Upper lobe of left lung (tissue), 6 donors: ENCODE data around the gene RUVBL2. TPM values are rescaled to one million over a fixed set of nuclear protein-coding genes. Genes with fewer than 3 reads are reported as not detected.

Experiments
- ATAC-seq, 2 donors: fragments of 200-7000 bp; cut with Tn5 transposase; one replicate each; pipeline ENCODE4 v1.9.1; 2022; ENCODE audit warnings: mild to moderate bottlenecking in 2 of 2, moderate library complexity in 2 of 2; ENCODE audit not compliant: low FRiP score in 2 of 2
- DNase-seq, 2 donors: peaks; one replicate each; pipeline ENCODE4 v3.0.0-alpha.2; 2019 to 2020
- H3K27ac ChIP-seq, 4 donors: fragments of 200-600 bp; sonication (generic); one replicate each; pipeline ENCODE4 v1.5.1; 2016 to 2019
- H3K27me3 ChIP-seq, 4 donors: fragments of 200-600 bp; sonication (generic); one replicate each; pipeline ENCODE4 v1.5.1; 2017 to 2019
- H3K36me3 ChIP-seq, 4 donors: fragments of 200-600 bp; sonication (generic); one replicate each; pipeline ENCODE4 v1.5.1; 2016 to 2019
- H3K4me1 ChIP-seq, 4 donors: fragments of 200-600 bp; sonication (generic); one replicate each; pipeline ENCODE4 v1.5.1; 2018 to 2019
- H3K4me3 ChIP-seq, 4 donors: fragments of 200-600 bp; sonication (generic); one replicate each; pipeline ENCODE4 v1.5.1; 2017 to 2019; ENCODE audit warnings: mild to moderate bottlenecking in 2 of 4, moderate library complexity in 1 of 4
- H3K9me3 ChIP-seq, 4 donors: fragments of 200-600 bp; sonication (generic); one replicate each; pipeline ENCODE4 v1.5.1; 2018 to 2019
- EP300 ChIP-seq, 4 donors: sonication (generic); formaldehyde crosslinking; IDR thresholded peaks; one replicate each; pipeline ENCODE4 v1.5.1; 2017; ENCODE audit warnings: antibody characterized with exemption in 4 of 4, control low read depth in 2 of 4
- POLR2A ChIP-seq, 4 donors: fragments of 450-650 bp; IDR thresholded peaks; one replicate each; pipeline ENCODE4 v1.5.1; 2016 to 2017; ENCODE audit warnings: antibody characterized with exemption in 4 of 4, mild to moderate bottlenecking in 2 of 4
- POLR2AphosphoS5 ChIP-seq, 2 donors: sonication (generic); formaldehyde crosslinking; IDR thresholded peaks; one replicate each; pipeline ENCODE4 v1.5.1; 2017; ENCODE audit warnings: antibody characterized with exemption in 2 of 2
- WGBS, 2 donors: methylation state at CpG; one replicate each; pipeline ENCODE4 v1.1.5; 2017 to 2018; 5-methylcytosine and 5-hydroxymethylcytosine counted together
- total RNA-seq, 6 donors: library from RNA; depleted of rRNA in 4 of 6; stranded (reverse); fragments of >200 nt in 4 of 6; gene quantifications; one replicate each; pipeline versions ENCODE4 v1.1.0 to v1.2.1, GENCODE V29; 2016 to 2021
- TF ChIP-seq, protein P1 (sequence below), 6 experiments: fragments of 450-650 bp in 4 of 6; fragments of 200-600 bp in 2 of 6; sonication (generic) in 2 of 6; IDR thresholded peaks; one replicate each; pipeline ENCODE4 v1.5.1; 2016 to 2019; ENCODE audit warnings: antibody characterized with exemption in 6 of 6
- donor health status: DM: no; HTN: no; CAD: no; lungs with moderate emphysema.
- donor health status: DM: no; HTN: yes; CAD: no; lungs with severe emphysema.

RUVBL2 gene
- total RNA-seq, 6 donors from 2014 or later, result 45.7 to 105 (median 70.6) TPM

DNA sequence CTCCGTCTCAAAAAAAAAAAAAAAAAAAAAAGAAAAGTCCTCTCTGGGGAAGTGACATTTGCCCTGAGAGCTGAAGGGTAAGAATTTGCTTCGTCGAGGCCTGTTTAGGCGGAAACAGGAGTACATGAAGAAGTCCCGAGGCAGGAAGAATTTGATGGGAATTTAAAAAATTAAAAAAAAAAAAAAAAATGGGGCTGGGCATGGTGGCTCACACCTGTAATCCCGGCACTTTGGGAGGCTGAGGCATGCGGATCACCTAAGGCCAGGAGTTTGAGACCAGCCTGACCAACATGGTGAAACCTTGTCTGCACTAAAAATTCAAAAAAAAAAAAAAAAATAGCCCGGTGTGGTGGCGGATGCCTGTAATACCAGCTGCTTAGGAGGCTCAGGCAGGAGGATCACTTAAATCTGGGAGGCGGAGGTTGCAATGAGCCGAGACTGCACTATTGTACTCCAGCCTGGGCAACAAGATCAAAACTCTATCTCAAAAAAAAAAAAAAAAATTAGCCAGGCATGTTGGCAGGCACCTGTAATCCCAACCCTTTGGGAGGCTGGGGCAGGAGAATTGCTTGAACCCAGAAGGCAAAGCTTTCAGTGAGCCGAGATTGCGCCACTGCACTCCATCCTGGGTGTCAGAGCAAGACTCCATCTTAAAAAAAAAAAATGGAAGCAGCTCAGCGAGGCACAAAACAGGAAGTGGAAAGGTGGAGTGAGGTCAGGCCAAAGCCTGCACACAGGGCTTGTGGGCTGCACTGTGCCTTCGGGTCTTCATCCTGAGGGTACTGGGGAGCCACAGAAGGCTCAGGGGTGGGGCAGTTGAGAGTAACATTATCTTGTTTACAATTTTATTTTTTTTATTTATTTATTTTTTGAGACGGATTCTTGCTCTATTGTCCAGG, 34.1 kb upstream of the RUVBL2 start:
- Histone ChIP-seq H3K36me3 (peaks cover 0 to 5% (median 0%) of the 10 kb centered on the region in 4 donors), H3K27ac (peak overlapping the region in 2 of 4 donors; percentile 88 to 98), H3K4me3 (no peak overlapping the region), H3K9me3 (no peaks in the 10 kb centered on the region), H3K27me3 (no peaks in the 10 kb centered on the region), H3K4me1 (peaks cover 33 to 56% (median 42%) of the 10 kb centered on the region in 4 donors)
- TF ChIP-seq, protein P1, sequence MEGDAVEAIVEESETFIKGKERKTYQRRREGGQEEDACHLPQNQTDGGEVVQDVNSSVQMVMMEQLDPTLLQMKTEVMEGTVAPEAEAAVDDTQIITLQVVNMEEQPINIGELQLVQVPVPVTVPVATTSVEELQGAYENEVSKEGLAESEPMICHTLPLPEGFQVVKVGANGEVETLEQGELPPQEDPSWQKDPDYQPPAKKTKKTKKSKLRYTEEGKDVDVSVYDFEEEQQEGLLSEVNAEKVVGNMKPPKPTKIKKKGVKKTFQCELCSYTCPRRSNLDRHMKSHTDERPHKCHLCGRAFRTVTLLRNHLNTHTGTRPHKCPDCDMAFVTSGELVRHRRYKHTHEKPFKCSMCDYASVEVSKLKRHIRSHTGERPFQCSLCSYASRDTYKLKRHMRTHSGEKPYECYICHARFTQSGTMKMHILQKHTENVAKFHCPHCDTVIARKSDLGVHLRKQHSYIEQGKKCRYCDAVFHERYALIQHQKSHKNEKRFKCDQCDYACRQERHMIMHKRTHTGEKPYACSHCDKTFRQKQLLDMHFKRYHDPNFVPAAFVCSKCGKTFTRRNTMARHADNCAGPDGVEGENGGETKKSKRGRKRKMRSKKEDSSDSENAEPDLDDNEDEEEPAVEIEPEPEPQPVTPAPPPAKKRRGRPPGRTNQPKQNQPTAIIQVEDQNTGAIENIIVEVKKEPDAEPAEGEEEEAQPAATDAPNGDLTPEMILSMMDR (IDR thresholded peaks at IDR 0.05), result no peak
- TF ChIP-seq POLR2AphosphoS5 (IDR thresholded peaks at IDR 0.05) (no peak), POLR2A (IDR thresholded peaks at IDR 0.05) (no peak), EP300 (IDR thresholded peaks at IDR 0.05) (no peak)
- 74 to 80% methylated on average over 16 of the region's 16 CpGs for WGBS, 2 donors
- no peak for ATAC-seq
- no peak for DNase-seq

DNA sequence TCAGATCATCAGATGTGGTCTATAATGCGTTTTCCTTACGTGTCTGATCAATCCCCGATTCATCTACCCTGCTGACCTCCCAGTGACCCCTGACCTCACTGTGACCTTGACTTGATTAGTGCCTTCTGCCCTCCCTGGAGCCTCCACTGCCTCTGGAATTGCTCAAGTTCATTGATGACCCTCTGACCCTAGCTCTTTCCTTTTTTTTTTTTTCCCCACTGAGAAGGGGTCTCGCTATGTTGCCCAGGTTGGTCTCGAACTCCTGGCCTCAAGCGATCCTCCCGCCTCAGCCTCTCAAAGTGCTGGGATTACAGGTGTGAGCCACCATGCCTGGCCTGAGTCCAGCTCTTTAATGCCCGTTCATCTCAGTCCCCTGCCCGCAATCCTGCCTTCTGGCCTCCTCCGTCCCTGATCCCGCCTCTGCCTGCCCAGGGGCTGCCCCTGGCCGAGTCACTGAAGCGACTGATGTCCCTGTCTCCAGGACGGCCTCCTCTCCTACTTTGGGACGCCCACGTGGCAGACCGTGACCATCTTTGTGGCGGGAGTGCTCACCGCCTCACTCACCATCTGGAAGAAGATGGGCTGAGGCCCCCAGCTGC, 32.5 kb upstream of the RUVBL2 start:
- no peak overlapping the region for H3K4me3 ChIP-seq
- no peaks in the 10 kb centered on the region for H3K27me3 ChIP-seq
- no peak for ATAC-seq
- peak overlapping the region in 3 of 4 donors; percentile 88 to 98 (median 93) for H3K27ac ChIP-seq
- H3K36me3 ChIP-seq, result peaks cover under 1 to 7% (median 3%) of the 10 kb centered on the region in 4 donors
- TF ChIP-seq POLR2A (IDR thresholded peaks at IDR 0.05) (no peak), EP300 (IDR thresholded peaks at IDR 0.05) (no peak), POLR2AphosphoS5 (IDR thresholded peaks at IDR 0.05) (no peak)
- TF ChIP-seq, protein P1 (IDR thresholded peaks at IDR 0.05), result no peak
- WGBS, 2 donors, result 89 to 90% methylated on average over 19 of the region's 19 CpGs
- no peaks in the 10 kb centered on the region for H3K9me3 ChIP-seq
- H3K4me1 ChIP-seq, result peaks cover 28 to 49% (median 35%) of the 10 kb centered on the region in 4 donors
- peak in 1 of 2 donors; percentile 50 for DNase-seq

DNA sequence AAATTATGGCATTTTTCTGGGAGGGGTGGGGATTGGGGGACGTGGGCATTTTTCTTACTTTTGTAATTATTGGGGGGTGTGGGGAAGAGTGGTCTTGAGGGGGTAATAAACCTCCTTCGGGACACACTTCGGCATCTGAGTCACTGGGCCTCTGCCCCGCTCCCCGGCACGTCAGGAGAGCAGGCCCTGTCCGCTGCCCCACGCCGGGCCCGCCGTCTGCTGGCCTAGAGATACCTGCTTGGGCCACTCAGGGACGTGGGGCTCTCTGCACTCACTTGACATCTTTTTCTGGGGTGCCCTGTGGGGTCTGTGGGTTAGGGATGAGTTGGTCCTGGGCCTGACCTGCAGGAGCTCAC, 32.0 kb upstream of the RUVBL2 start:
- Histone ChIP-seq H3K27ac (peak overlapping the region; percentile 88 to 98 (median 90)), H3K4me1 (peaks cover 32 to 54% (median 39%) of the 10 kb centered on the region in 4 donors), H3K9me3 (no peaks in the 10 kb centered on the region), H3K4me3 (no peak overlapping the region), H3K36me3 (peaks cover 6 to 8% (median 7%) of the 10 kb centered on the region in 4 donors), H3K27me3 (no peaks in the 10 kb centered on the region)
- peak in 1 of 2 donors; percentile 85 for DNase-seq
- ATAC-seq, result no peak
- WGBS, 2 donors, result 60 to 88% methylated on average over 6 to 12 of the region's 12 CpGs
- TF ChIP-seq, protein P1 (IDR thresholded peaks at IDR 0.05), result no peak
- TF ChIP-seq EP300 (IDR thresholded peaks at IDR 0.05), result no peak
- TF ChIP-seq POLR2A (IDR thresholded peaks at IDR 0.05), result no peak
- no peak for TF ChIP-seq POLR2AphosphoS5 (IDR thresholded peaks at IDR 0.05)

DNA sequence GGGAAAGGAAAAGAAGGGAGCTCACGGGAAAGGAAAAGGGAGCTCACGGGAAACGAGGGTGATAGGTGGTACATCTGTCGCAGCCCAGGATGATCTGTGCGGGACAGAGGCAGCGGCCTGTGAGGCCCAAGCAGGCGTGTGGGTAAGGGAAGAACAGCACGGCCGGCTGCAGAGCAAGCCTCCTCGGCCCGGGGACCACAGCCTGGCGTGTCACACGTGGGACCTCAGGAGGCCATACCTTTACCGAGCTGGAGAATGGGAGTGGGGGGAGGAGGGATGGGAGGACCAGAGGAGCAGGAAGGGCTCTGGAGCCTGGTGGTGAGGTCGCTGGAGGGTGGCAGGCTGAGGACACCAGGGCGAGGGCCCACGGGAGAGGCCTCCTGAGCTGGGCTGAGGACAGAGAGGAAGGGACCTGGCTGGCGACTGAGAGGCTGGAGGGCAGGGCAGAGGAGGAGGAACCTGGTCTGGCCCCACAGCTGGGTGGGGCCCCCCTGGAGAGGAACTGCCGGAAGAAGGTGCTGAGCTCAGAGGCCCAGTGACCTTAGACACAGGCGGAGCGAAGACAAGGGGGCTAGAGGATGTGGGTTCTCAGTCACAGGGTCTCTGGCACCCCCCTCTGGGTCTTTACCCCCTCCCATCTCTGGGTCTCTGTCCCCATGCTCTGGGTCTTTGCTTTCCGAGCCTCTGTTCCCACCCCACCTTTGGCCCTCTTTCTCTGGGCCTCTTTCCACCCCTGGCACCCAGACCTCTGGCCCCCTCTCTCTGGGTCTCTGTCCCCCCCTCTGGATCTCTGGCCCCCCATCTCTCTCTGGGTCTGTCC, 31.4 kb upstream of the RUVBL2 start:
- ATAC-seq, result peak; percentile 32 to 65
- Histone ChIP-seq H3K4me3 (peak overlapping the region in 2 of 4 donors; percentile 5 to 38), H3K9me3 (no peaks in the 10 kb centered on the region), H3K27me3 (no peaks in the 10 kb centered on the region), H3K4me1 (peaks cover 38 to 60% (median 45%) of the 10 kb centered on the region in 4 donors), H3K27ac (peak overlapping the region; percentile 88 to 98 (median 90)), H3K36me3 (peaks cover 11 to 14% (median 13%) of the 10 kb centered on the region in 4 donors)
- 43 to 47% methylated on average over 22 of the region's 22 CpGs for WGBS, 2 donors
- DNase-seq, result peak; percentile 84 to 94
- TF ChIP-seq POLR2AphosphoS5 (IDR thresholded peaks at IDR 0.05), result peak; percentile 49 to 82
- TF ChIP-seq, protein P1 (IDR thresholded peaks at IDR 0.05), result no peak
- TF ChIP-seq POLR2A (IDR thresholded peaks at IDR 0.05), result peak in 2 of 4 donors; percentile 70 to 91
